CD4-positive, alpha-beta T cell treated with Interleukin-6 for 4 hours (primary cell): ENCODE measurements around the gene RASSF7.

ENCODE experiments used
- DNase-seq: peaks from one replicate; pipeline ENCODE4 v3.0.0-alpha.2; 2020; ENCODE audit warnings: mixed read lengths

RASSF7 gene

GRCh38 chr11:611001-611996, 50.5 kb downstream of the RASSF7 start:
- DNase-seq, result no peak

- DNase-seq, result no peak
Observed at GRCh38 chr11:612201-612960, 51.6 kb downstream of the RASSF7 start.

GRCh38 chr11:612961-613300, 52.2 kb downstream of the RASSF7 start:
- no peak for DNase-seq

- peak; percentile 96 for DNase-seq
Observed at GRCh38 chr11:613369-613968, 52.7 kb downstream of the RASSF7 start.
